Measurements from ENCODE around the gene EHD2.
"Not testable (repeated sequence)": the region's sequence is repeated elsewhere in the genome, so short reads cannot be mapped to it uniquely, and the experiment has no call there.

DNA sequence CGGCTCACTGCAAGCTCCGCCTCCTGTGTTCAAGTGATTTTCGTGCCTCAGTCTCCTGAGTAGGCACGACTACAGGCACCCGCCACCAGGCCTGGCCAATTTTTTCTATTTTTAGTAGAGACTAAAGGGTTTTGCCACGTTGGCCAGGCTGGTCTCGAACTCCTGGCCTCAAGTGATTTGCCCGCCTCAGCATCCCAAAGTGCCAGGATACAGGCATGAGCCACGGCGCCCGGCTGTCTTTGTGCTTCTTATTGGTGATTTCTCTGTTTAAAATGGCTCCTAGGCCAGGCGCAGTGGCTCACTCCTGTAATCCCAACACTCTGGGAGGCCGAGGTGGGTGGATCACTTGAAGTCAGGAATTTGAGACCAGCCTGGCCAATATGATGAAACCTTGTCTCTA is 44.7 kb upstream of the EHD2 start:
- TF ChIP-seq, protein P1, sequence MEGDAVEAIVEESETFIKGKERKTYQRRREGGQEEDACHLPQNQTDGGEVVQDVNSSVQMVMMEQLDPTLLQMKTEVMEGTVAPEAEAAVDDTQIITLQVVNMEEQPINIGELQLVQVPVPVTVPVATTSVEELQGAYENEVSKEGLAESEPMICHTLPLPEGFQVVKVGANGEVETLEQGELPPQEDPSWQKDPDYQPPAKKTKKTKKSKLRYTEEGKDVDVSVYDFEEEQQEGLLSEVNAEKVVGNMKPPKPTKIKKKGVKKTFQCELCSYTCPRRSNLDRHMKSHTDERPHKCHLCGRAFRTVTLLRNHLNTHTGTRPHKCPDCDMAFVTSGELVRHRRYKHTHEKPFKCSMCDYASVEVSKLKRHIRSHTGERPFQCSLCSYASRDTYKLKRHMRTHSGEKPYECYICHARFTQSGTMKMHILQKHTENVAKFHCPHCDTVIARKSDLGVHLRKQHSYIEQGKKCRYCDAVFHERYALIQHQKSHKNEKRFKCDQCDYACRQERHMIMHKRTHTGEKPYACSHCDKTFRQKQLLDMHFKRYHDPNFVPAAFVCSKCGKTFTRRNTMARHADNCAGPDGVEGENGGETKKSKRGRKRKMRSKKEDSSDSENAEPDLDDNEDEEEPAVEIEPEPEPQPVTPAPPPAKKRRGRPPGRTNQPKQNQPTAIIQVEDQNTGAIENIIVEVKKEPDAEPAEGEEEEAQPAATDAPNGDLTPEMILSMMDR (IDR thresholded peaks at IDR 0.05) = not testable (repeated sequence)
- TF ChIP-seq POLR2AphosphoS5 (IDR thresholded peaks at IDR 0.05) = not testable (repeated sequence)

Measured in gastroesophageal sphincter (tissue), 3 donors.